Lung (tissue), 16 donors: ENCODE data around the gene CFAP57. TPM values are rescaled to one million over a fixed set of nuclear protein-coding genes. Genes with fewer than 3 reads are reported as not detected.

Experiments
- ATAC-seq: fragments of 200-7000 bp; cut with Tn5 transposase; one replicate; pipeline ENCODE4 v1.9.1; 2020; ENCODE audit warnings: moderate number of reproducible peaks; ENCODE audit not compliant: insufficient read depth, low FRiP score
- DNase-seq, 3 donors: peaks; one replicate each; pipeline ENCODE4 v3.0.0-alpha.2; 2013 to 2017
- H3K27ac ChIP-seq, 2 donors: one replicate each; pipeline ENCODE4 v1.5.1; 2013; ENCODE audit warnings: mild to moderate bottlenecking in 2 of 2, moderate library complexity in 2 of 2, control low read depth in 1 of 2, inconsistent platforms in 1 of 2, low read depth in 1 of 2, low read length in 1 of 2
- H3K27me3 ChIP-seq, 3 donors: one replicate each; pipeline ENCODE4 v1.5.1; 2013; ENCODE audit warnings: low read length in 2 of 3; ENCODE audit not compliant: control insufficient read depth in 3 of 3, insufficient read depth in 3 of 3
- H3K36me3 ChIP-seq, 4 donors: one replicate each; pipeline ENCODE4 v1.5.1; 2013; ENCODE audit warnings: low read length in 4 of 4, mild to moderate bottlenecking in 1 of 4, moderate library complexity in 1 of 4; ENCODE audit not compliant: control insufficient read depth in 4 of 4, insufficient read depth in 4 of 4
- H3K4me1 ChIP-seq, 5 donors: one replicate each; pipeline ENCODE4 v1.5.1; 2013; ENCODE audit warnings: low read length in 5 of 5, mild to moderate bottlenecking in 2 of 5, moderate library complexity in 1 of 5; ENCODE audit not compliant: control insufficient read depth in 5 of 5, insufficient read depth in 5 of 5
- H3K4me3 ChIP-seq: one replicate; pipeline ENCODE4 v1.5.1; 2013; ENCODE audit warnings: mild to moderate bottlenecking, control low read depth, moderate library complexity
- H3K9ac ChIP-seq, 2 donors: one replicate each; pipeline ENCODE4 v1.5.1; 2013; ENCODE audit warnings: low read length in 2 of 2, control low read depth in 1 of 2; ENCODE audit not compliant: insufficient read depth in 1 of 2
- H3K9me3 ChIP-seq, 4 donors: one replicate each; pipeline ENCODE4 v1.5.1; 2013; ENCODE audit warnings: low read length in 3 of 4, mild to moderate bottlenecking in 1 of 4, moderate library complexity in 1 of 4; ENCODE audit not compliant: control insufficient read depth in 4 of 4, insufficient read depth in 3 of 4
- CTCF ChIP-seq: IDR thresholded peaks from 2 replicates; pipeline ENCODE4 v1.5.1; 2012; ENCODE audit warnings: mild to moderate bottlenecking; ENCODE audit errors: control extremely low read depth, extremely low read depth
- WGBS, 2 donors: extraction: QIAGEN DNeasy Blood & Tissue Kit; methylation state at CpG; one replicate each; pipeline ENCODE4 v1.1.7; 2013; 5-methylcytosine and 5-hydroxymethylcytosine counted together
- long read RNA-seq, 5 donors: transcript quantifications; one replicate each; lab custom pipeline, GENCODE V29; 2026
- polyA plus RNA-seq, 2 donors: library from polyadenylated mRNA; stranded (reverse); fragments of 200-250 nt; gene quantifications; one replicate each; pipeline ENCODE4 v1.2.1, GENCODE V29; 2013
- total RNA-seq, 2 donors: library from RNA; depleted of rRNA in 1 of 2; stranded (reverse); fragments of >200 nt in 1 of 2; gene quantifications; one replicate each; pipeline ENCODE4 v1.2.1, GENCODE V29; 2014 to 2021
- donor health status: control.
- donor health status: control.
- donor health status: Bipolar disorder and iron deficiency.
- donor health status: healthy.
- donor health status: DM: yes; HTN: yes; CAD: no.

CFAP57 gene
- total RNA-seq (10 to 100 TPM; 10.4 to 12.3 TPM), polyA plus RNA-seq (1 to 10 TPM; 1.7 to 2.2 TPM)
- long read RNA-seq, donor 1 = 0 reads
- long read RNA-seq, donor 2 = 0 reads
- long read RNA-seq, donor 3 = 0 reads
- long read RNA-seq, donor 4 = 0 reads
- long read RNA-seq, donor 5 = 0 reads

DNA sequence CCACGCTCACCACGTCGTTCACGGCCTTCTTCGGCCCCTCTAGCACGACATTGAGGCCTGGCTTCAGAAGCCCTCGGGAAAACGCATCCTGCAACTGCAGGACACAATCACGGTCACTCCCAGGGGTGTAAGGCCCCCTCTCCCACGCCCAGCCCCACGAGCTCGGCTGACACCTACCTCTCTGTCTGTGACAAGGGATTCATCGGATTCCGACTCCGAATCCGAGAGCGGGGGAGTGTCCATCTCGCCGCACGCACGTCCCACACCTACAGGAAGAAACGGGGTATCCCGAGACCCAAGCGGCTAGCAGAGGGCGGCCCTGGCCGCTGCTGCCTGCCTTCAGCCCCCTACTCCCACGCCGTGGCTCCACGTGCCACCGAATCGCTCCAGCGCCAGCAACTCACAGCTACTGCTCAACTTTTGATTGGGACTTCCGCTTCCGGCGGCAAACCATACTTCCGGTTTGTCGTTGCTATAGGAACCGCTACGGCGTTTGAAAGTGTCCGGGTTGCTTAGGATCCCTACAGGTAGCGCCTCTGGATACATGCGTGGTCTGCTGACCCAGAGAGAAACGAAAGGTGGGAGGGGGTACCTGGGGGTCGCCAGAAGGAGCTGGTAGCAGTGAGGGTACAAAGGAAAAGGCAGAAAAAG, at the start of gene CFAP57, which contains the start of gene EBNA1BP2:
Gene CFAP57, plus strand, starts transcription at position 455 of the 651 bp plus-strand sequence. CDS start 424 bp downstream, outside the sequence.
Gene EBNA1BP2, minus strand, starts transcription at position 415 of the 651 bp plus-strand sequence. Its CDS starts 172 bp downstream, at position 243.
- DNase-seq (peak; percentile 92 to 97 (median 96)), ATAC-seq (peak; percentile 88)
- H3K27me3 ChIP-seq = peaks cover 0 to 2% (median 0%) of the 10 kb centered on the region in 3 donors
- H3K9me3 ChIP-seq = no peaks in the 10 kb centered on the region
- H3K9ac ChIP-seq = peak within 1 kb of the TSS; percentile 71 to 73
- H3K4me3 ChIP-seq = peak within 1 kb of the TSS; percentile 83
- TF ChIP-seq CTCF = no peak
- peaks cover 0 to 12% (median 5%) of the 10 kb centered on the region in 5 donors for H3K4me1 ChIP-seq
- peak within 1 kb of the TSS; percentile 59 to 71 for H3K27ac ChIP-seq
- peaks cover 7 to 23% (median 14%) of the 10 kb centered on the region in 4 donors for H3K36me3 ChIP-seq
- WGBS, 2 donors = 0% methylated on average over 45 of the region's 45 CpGs

DNA sequence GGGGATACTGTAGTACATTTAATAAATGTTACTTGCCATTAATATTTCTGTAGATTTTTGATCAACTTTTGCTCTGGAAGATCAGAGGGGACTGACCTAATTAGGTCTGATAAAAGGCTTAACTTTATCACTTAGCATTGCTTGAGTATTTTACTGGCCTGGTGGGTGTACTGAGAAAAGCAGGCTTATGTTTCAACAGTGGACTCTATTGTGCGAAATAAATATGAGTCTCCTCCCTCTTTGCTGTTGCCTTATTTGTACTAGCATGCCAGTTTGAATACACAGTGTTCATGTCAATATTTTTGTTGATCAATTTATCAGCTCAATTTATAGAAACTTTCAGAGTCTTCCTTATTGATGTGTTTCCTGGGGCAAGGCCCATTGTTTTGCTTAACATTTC, 49.1 kb upstream of the CFAP57 start:
- Histone ChIP-seq H3K9me3 (no peaks in the 10 kb centered on the region), H3K9ac (no peak overlapping the region), H3K4me1 (no peaks in the 10 kb centered on the region), H3K27me3 (no peaks in the 10 kb centered on the region), H3K36me3 (no peaks in the 10 kb centered on the region), H3K27ac (no peak overlapping the region), H3K4me3 (no peak overlapping the region)
- WGBS, 2 donors = 85 to 96% methylated on average over 1 of the region's 1 CpG
- DNase-seq (no peak), ATAC-seq (no peak)
- TF ChIP-seq CTCF = no peak

- WGBS, 2 donors = 92 to 93% methylated on average over 3 of the region's 3 CpGs
- DNase-seq (no peak), ATAC-seq (no peak)
- no peaks in the 10 kb centered on the region for H3K9me3 ChIP-seq
- no peak overlapping the region for H3K9ac ChIP-seq
- H3K4me3 ChIP-seq = no peak overlapping the region
- no peaks in the 10 kb centered on the region for H3K27me3 ChIP-seq
- no peaks in the 10 kb centered on the region for H3K36me3 ChIP-seq
- no peak for TF ChIP-seq CTCF
- H3K27ac ChIP-seq = no peak overlapping the region
- no peaks in the 10 kb centered on the region for H3K4me1 ChIP-seq
These were observed 43.3 kb upstream of the CFAP57 start for GRCh38 chr1:43128816-43129215.
